Uterus (tissue), 4 donors: Measurements from ENCODE around the gene IGFL4. TPM values are rescaled to one million over a fixed set of nuclear protein-coding genes. Genes with fewer than 3 reads are reported as not detected.

Experiments
- DNase-seq, 2 donors: peaks; one replicate each; pipeline ENCODE4 v3.0.0-alpha.2; 2019 to 2020
- H3K27ac ChIP-seq, 2 donors: fragments of 200-600 bp; sonication (generic); 1 replicate in 1 of 2; 2 replicates in 1 of 2; pipeline ENCODE4 v1.5.1; 2016 to 2018
- H3K27me3 ChIP-seq, 2 donors: fragments of 200-600 bp; sonication (generic); one replicate each; pipeline ENCODE4 v1.5.1; 2018 to 2019; ENCODE audit warnings: control low read depth in 1 of 2
- H3K36me3 ChIP-seq, 2 donors: fragments of 200-600 bp; sonication (generic); one replicate each; pipeline ENCODE4 v1.5.1; 2019; ENCODE audit warnings: control low read depth in 1 of 2
- H3K4me1 ChIP-seq, 2 donors: fragments of 200-600 bp; sonication (generic); one replicate each; pipeline ENCODE4 v1.5.1; 2018 to 2019; ENCODE audit warnings: control low read depth in 1 of 2
- H3K4me3 ChIP-seq, 2 donors: fragments of 200-600 bp; sonication (generic); 1 replicate in 1 of 2; 2 replicates in 1 of 2; pipeline ENCODE4 v1.5.1; 2018 to 2019; ENCODE audit warnings: mild to moderate bottlenecking in 1 of 2
- H3K9me3 ChIP-seq, 2 donors: fragments of 200-600 bp; sonication (generic); one replicate each; pipeline ENCODE4 v1.5.1; 2019; ENCODE audit warnings: control low read depth in 1 of 2
- CTCF ChIP-seq, 4 experiments: fragments of 200-600 bp in 2 of 4; fragments of 450-650 bp in 2 of 4; sonication (generic) in 2 of 4; IDR thresholded peaks; one replicate each; pipeline ENCODE4 v1.5.1; 2016 to 2019; ENCODE audit warnings: antibody characterized with exemption in 4 of 4, mild to moderate bottlenecking in 2 of 4, moderate library complexity in 1 of 4
- POLR2A ChIP-seq, 2 donors: fragments of 450-650 bp; IDR thresholded peaks; one replicate each; pipeline ENCODE4 v1.6.1; 2016; ENCODE audit warnings: antibody characterized with exemption in 2 of 2, mild to moderate bottlenecking in 1 of 2, moderate library complexity in 1 of 2
- intact Hi-C: fragments of 100-400 bp; cut with DNase I; formaldehyde crosslinking; loops from one replicate; pipeline ENCODE4 v1.15.1; 2023; ENCODE audit warnings: low total_unique reads
- total RNA-seq, 4 donors: library from RNA; depleted of rRNA in 3 of 4; stranded (reverse); fragments of >200 nt in 3 of 4; gene quantifications; one replicate each; pipeline versions ENCODE4 v1.1.0 to v1.2.4, GENCODE V29; 2014 to 2023
- donor health status: DM: yes; HTN: yes; CAD: no.

Gene IGFL4
- not detected for total RNA-seq

- no peaks in the 10 kb centered on the region for H3K9me3 ChIP-seq
- H3K4me3 ChIP-seq: no peak within 1 kb of the TSS
- no peak within 1 kb of the TSS for H3K27ac ChIP-seq
- H3K27me3 ChIP-seq: no peaks in the 10 kb centered on the region
- intact Hi-C loops: no loop called here
- no peak for DNase-seq
- no peak for TF ChIP-seq CTCF (IDR thresholded peaks at IDR 0.05)
- no peak for TF ChIP-seq POLR2A (IDR thresholded peaks at IDR 0.05)
- no peaks in the 10 kb centered on the region for H3K4me1 ChIP-seq
- no peaks in the 10 kb centered on the region for H3K36me3 ChIP-seq
Measured at GRCh38 chr19:46040952-46041500, at the start of gene IGFL4. Gene IGFL4, minus strand, starts transcription at chr19:46041002. Its CDS starts 40 bp downstream, at chr19:46040962.

GRCh38 chr19:46090444-46090843 lies 49.6 kb upstream of the IGFL4 start:
- peaks cover 0 to 11% of the 10 kb centered on the region in 2 donors for H3K9me3 ChIP-seq
- DNase-seq: no peak
- H3K27me3 ChIP-seq: no peaks in the 10 kb centered on the region
- H3K4me1 ChIP-seq: no peaks in the 10 kb centered on the region
- H3K27ac ChIP-seq: no peak overlapping the region
- no peaks in the 10 kb centered on the region for H3K36me3 ChIP-seq
- TF ChIP-seq CTCF (IDR thresholded peaks at IDR 0.05) (no peak), POLR2A (IDR thresholded peaks at IDR 0.05) (no peak)
- intact Hi-C loops: no loop called here
- no peak overlapping the region for H3K4me3 ChIP-seq

GRCh38 chr19:46089432-46089831 lies 48.6 kb upstream of the IGFL4 start:
- Histone ChIP-seq H3K27ac (no peak overlapping the region), H3K4me3 (no peak overlapping the region), H3K27me3 (no peaks in the 10 kb centered on the region), H3K9me3 (peaks cover 0 to 18% of the 10 kb centered on the region in 2 donors), H3K4me1 (no peaks in the 10 kb centered on the region), H3K36me3 (no peaks in the 10 kb centered on the region)
- TF ChIP-seq CTCF (IDR thresholded peaks at IDR 0.05): no peak
- no peak for TF ChIP-seq POLR2A (IDR thresholded peaks at IDR 0.05)
- DNase-seq: no peak
- intact Hi-C loops: loop anchor here (10.0 kb wide), 1 partner anchor 105 kb away; no protein-coding TSS in a partner anchor

- H3K36me3 ChIP-seq: no peaks in the 10 kb centered on the region
- intact Hi-C loops: loop anchor here (10.0 kb wide), 1 partner anchor 107 kb away; no protein-coding TSS in a partner anchor
Measured at GRCh38 chr19:46088101-46088500, 47.3 kb upstream of the IGFL4 start.

More at GRCh38 chr19:46088101-46088500, 47.3 kb upstream of the IGFL4 start:
- no peak overlapping the region for H3K27ac ChIP-seq
- TF ChIP-seq POLR2A (IDR thresholded peaks at IDR 0.05) (no peak), CTCF (IDR thresholded peaks at IDR 0.05) (no peak)
- no peak for DNase-seq
- H3K4me1 ChIP-seq: no peaks in the 10 kb centered on the region
- peaks cover 0 to 18% of the 10 kb centered on the region in 2 donors for H3K9me3 ChIP-seq
- H3K4me3 ChIP-seq: no peak overlapping the region
- H3K27me3 ChIP-seq: no peaks in the 10 kb centered on the region
